ENCODE measurements around the gene E2F6. TPM values are rescaled to one million over a fixed set of nuclear protein-coding genes. Genes with fewer than 3 reads are reported as not detected.
A peak's percentile ranks its signal among the peaks of the same experiment; 100 is the strongest.

E2F6 gene
- total and polyA plus RNA-seq, 2 of the 13 experiments (the other 11 are each of a cell fraction or from before 2014, with no cell fraction given), result 27.3 to 36.0 TPM

DNA sequence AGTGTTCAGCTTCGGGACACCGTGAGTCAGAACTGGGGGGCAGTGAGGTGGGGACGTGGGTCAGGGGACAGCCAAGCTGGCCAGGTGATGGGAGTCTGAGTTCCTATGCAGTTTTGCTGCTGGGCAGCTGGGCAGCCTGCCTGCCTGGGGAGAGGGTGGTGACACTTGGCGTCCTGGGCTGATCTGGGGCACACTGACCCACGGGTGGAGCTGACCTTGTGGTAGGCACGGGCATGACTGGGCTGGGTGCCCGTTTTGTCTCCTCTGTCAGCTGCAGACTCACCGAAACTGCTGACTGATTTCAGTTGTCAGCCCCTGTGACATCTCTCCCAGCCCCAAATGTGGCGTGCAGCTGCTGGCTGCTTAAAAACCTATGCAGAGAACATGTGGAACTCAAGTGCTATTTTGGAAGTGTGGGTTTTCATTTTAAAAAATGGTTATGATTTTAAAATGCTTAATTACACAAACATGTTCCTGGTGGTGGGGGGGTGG lies 32.6 kb upstream of the E2F6 start (continued):
- TF ChIP-seq NAIF1 (CRISPR knock-in tag; IDR thresholded peaks at IDR 0.05; ENCODE audit: borderline replicate concordance) (no peak), ZNF552 (CRISPR knock-in tag; IDR thresholded peaks at IDR 0.05; ENCODE audit: borderline replicate concordance) (no peak), ESRRA (CRISPR knock-in tag; IDR thresholded peaks at IDR 0.05; ENCODE audit: low read depth) (no peak), ZNF850 (CRISPR knock-in tag; conservative IDR thresholded peaks at IDR 0.05) (no peak), REPIN1 (CRISPR knock-in tag; IDR thresholded peaks at IDR 0.05; ENCODE audit: borderline replicate concordance, low read depth) (no peak), ZNF383 (CRISPR knock-in tag; IDR thresholded peaks at IDR 0.05; ENCODE audit: borderline replicate concordance) (no peak), CENPT (CRISPR knock-in tag; IDR thresholded peaks at IDR 0.05; ENCODE audit: low read depth) (no peak), HNRNPLL (IDR thresholded peaks at IDR 0.05; ENCODE audit: low read depth, low read length, poor library complexity, severe bottlenecking) (peak; percentile 19), ZNF678 (CRISPR knock-in tag; IDR thresholded peaks at IDR 0.05) (no peak), HOXD1 (CRISPR knock-in tag; IDR thresholded peaks at IDR 0.05) (no peak; the same call in 1 of the 2 replicates), JUND (CRISPR knock-in tag; IDR thresholded peaks at IDR 0.05) (no peak)
- TF ChIP-seq, protein P1, sequence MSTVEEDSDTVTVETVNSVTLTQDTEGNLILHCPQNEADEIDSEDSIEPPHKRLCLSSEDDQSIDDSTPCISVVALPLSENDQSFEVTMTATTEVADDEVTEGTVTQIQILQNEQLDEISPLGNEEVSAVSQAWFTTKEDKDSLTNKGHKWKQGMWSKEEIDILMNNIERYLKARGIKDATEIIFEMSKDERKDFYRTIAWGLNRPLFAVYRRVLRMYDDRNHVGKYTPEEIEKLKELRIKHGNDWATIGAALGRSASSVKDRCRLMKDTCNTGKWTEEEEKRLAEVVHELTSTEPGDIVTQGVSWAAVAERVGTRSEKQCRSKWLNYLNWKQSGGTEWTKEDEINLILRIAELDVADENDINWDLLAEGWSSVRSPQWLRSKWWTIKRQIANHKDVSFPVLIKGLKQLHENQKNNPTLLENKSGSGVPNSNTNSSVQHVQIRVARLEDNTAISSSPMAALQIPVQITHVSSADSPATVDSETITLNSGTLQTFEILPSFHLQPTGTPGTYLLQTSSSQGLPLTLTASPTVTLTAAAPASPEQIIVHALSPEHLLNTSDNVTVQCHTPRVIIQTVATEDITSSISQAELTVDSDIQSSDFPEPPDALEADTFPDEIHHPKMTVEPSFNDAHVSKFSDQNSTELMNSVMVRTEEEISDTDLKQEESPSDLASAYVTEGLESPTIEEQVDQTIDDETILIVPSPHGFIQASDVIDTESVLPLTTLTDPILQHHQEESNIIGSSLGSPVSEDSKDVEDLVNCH (CRISPR knock-in tag; IDR thresholded peaks at IDR 0.05), result no peak
- TF ChIP-seq, protein P2, sequence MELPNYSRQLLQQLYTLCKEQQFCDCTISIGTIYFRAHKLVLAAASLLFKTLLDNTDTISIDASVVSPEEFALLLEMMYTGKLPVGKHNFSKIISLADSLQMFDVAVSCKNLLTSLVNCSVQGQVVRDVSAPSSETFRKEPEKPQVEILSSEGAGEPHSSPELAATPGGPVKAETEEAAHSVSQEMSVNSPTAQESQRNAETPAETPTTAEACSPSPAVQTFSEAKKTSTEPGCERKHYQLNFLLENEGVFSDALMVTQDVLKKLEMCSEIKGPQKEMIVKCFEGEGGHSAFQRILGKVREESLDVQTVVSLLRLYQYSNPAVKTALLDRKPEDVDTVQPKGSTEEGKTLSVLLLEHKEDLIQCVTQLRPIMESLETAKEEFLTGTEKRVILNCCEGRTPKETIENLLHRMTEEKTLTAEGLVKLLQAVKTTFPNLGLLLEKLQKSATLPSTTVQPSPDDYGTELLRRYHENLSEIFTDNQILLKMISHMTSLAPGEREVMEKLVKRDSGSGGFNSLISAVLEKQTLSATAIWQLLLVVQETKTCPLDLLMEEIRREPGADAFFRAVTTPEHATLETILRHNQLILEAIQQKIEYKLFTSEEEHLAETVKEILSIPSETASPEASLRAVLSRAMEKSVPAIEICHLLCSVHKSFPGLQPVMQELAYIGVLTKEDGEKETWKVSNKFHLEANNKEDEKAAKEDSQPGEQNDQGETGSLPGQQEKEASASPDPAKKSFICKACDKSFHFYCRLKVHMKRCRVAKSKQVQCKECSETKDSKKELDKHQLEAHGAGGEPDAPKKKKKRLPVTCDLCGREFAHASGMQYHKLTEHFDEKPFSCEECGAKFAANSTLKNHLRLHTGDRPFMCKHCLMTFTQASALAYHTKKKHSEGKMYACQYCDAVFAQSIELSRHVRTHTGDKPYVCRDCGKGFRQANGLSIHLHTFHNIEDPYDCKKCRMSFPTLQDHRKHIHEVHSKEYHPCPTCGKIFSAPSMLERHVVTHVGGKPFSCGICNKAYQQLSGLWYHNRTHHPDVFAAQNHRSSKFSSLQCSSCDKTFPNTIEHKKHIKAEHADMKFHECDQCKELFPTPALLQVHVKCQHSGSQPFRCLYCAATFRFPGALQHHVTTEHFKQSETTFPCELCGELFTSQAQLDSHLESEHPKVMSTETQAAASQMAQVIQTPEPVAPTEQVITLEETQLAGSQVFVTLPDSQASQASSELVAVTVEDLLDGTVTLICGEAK (IDR thresholded peaks at IDR 0.05), result no peak
- TF ChIP-seq, protein P2 (CRISPR knock-in tag; IDR thresholded peaks at IDR 0.05), result no peak
- TF ChIP-seq, protein P3, sequence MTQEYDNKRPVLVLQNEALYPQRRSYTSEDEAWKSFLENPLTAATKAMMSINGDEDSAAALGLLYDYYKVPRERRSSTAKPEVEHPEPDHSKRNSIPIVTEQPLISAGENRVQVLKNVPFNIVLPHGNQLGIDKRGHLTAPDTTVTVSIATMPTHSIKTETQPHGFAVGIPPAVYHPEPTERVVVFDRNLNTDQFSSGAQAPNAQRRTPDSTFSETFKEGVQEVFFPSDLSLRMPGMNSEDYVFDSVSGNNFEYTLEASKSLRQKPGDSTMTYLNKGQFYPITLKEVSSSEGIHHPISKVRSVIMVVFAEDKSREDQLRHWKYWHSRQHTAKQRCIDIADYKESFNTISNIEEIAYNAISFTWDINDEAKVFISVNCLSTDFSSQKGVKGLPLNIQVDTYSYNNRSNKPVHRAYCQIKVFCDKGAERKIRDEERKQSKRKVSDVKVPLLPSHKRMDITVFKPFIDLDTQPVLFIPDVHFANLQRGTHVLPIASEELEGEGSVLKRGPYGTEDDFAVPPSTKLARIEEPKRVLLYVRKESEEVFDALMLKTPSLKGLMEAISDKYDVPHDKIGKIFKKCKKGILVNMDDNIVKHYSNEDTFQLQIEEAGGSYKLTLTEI (CRISPR knock-in tag; conservative IDR thresholded peaks at IDR 0.05), result no peak

Measured in HepG2 (cell line).